ENCODE measurements around the gene EPC1. TPM values are rescaled to one million over a fixed set of nuclear protein-coding genes. Genes with fewer than 3 reads are reported as not detected.

Gene EPC1
- polyA plus RNA-seq, 1 of the 3 experiments (the other 2 are of a cell fraction): 21.8 TPM

- TF ChIP-seq IRF3 (IDR thresholded peaks at IDR 0.05; ENCODE audit: low read depth, low read length) (no peak), EZH2phosphoT487 (IDR thresholded peaks at IDR 0.05; ENCODE audit: borderline replicate concordance, low read depth) (no peak), USF2 (IDR thresholded peaks at IDR 0.05; ENCODE audit: borderline replicate concordance, low read depth, low read length) (no peak), NFIC (IDR thresholded peaks at IDR 0.05; ENCODE audit: borderline replicate concordance) (no peak), USF1 (IDR thresholded peaks at IDR 0.05; ENCODE audit: borderline replicate concordance, low read depth) (no peak), CTCF (IDR thresholded peaks at IDR 0.05) (no peak), RFX5 (IDR thresholded peaks at IDR 0.05; ENCODE audit: low read length) (no peak), TEAD4 (IDR thresholded peaks at IDR 0.05; ENCODE audit: borderline replicate concordance, insufficient read depth) (no peak), SIN3A (IDR thresholded peaks at IDR 0.05; ENCODE audit: borderline replicate concordance, low read depth, low read length) (no peak), RCOR1 (IDR thresholded peaks at IDR 0.05; ENCODE audit: low read length) (no peak)
Observed at GRCh38 chr10:32360241-32360640, 13.3 kb upstream of the EPC1 start (continued).

DNA sequence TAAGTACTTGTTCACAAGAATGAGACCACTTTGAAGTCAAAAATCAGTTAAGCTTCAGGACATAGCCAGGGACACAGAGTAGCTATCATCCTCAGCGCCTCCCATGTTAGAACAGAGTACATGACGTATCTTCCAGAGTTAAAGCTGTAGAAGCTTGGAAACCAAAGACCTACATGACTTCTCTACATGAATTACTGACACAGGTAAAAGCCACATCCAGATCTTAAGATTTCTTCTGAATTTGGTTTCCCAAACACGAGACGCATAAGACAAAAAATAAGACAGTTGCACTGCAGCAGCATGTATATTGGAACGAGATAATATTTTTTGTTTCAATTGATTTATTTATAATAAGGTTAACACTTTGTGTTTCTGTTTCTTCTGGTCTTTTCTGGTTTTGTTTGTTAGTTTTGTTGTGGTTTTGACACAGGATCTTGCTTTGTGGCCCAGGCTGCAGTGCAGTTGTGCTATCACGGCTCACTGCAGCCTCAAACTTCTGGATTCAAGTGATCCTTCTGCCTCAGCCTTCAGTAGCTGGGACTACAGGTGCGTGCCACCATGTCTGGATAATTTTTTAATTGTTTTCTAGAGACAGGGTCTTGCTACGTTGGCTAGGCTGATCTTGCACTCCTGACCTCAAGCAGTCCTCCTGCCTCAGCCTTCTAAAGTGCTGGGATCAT lies 10.2 kb upstream of the EPC1 start:
- no peaks in the 10 kb centered on the region for H3K9me2 ChIP-seq
- H3K27ac ChIP-seq (ENCODE audit: low read depth in 2 of 2, low read length in 1 of 2): no peak overlapping the region
- H3K9me3 ChIP-seq: no peaks in the 10 kb centered on the region
- no peaks in the 10 kb centered on the region for H3F3A ChIP-seq (replicated peaks; ENCODE audit: insufficient read depth)
- H3K4me2 ChIP-seq: no peak overlapping the region
- no peaks in the 10 kb centered on the region for H3K36me3 ChIP-seq (replicated peaks in 1 of 2; ENCODE audit: control insufficient read depth in 1 of 2, insufficient read depth in 2 of 2, low read length in 1 of 2)
- H3K9ac ChIP-seq: no peak overlapping the region
- H3K4me1 ChIP-seq (ENCODE audit: control insufficient read depth in 1 of 2, insufficient read depth in 2 of 2, low read depth in 1 of 2, low read length in 1 of 2): peaks cover 0 to 15% of the 10 kb centered on the region in 2 experiments; a peak in 2 of 4 replicates
- H3K27me3 ChIP-seq (ENCODE audit: insufficient read depth): no peaks in the 10 kb centered on the region
- WGBS (ENCODE audit: low lambda C conversion rate): 91% methylated on average over 8 of the region's 8 CpGs
- DNase-seq: no peak
- no peak overlapping the region for H2AFZ ChIP-seq (ENCODE audit: low read depth)
- ChIA-PET CTCF (interaction anchor here (1.3 kb wide), 1 partner anchor 146 kb away, joined by 3 read pairs; no protein-coding TSS in a partner anchor), POLR2A (no interaction called here)
- H3K79me2 ChIP-seq (ENCODE audit: insufficient read depth): peaks cover 34% of the 10 kb centered on the region
- H4K20me1 ChIP-seq (ENCODE audit: insufficient read depth): no peaks in the 10 kb centered on the region; the same call in 1 of the 2 replicates
- H3K4me3 ChIP-seq (ENCODE audit: low read depth in 2 of 2, low read length in 1 of 2): no peak overlapping the region
- TF ChIP-seq RFX5 (IDR thresholded peaks at IDR 0.05; ENCODE audit: low read length): no peak
- no peak for TF ChIP-seq POLR2AphosphoS5 (IDR thresholded peaks at IDR 0.05; ENCODE audit: low read depth, low read length)
- TF ChIP-seq USF1 (IDR thresholded peaks at IDR 0.05; ENCODE audit: borderline replicate concordance, low read depth): no peak
- TF ChIP-seq GATA2 (CRISPR knock-in tag; IDR thresholded peaks at IDR 0.05): no peak
- no peak for TF ChIP-seq CTCF (IDR thresholded peaks at IDR 0.05)
- TF ChIP-seq SMC3 (IDR thresholded peaks at IDR 0.05; ENCODE audit: low read depth, low read length): no peak
- TF ChIP-seq EP300 (IDR thresholded peaks at IDR 0.05; ENCODE audit: borderline replicate concordance in 1 of 2, low read depth in 1 of 2, low read length in 1 of 2): no peak
- no peak for TF ChIP-seq FOSL2 (IDR thresholded peaks at IDR 0.05; ENCODE audit: borderline replicate concordance, low read depth)
- no peak for TF ChIP-seq ELF1 (IDR thresholded peaks at IDR 0.05)
- TF ChIP-seq RAD21 (IDR thresholded peaks at IDR 0.05; ENCODE audit: low read length): no peak
- TF ChIP-seq SIN3A (IDR thresholded peaks at IDR 0.05; ENCODE audit: borderline replicate concordance, low read depth, low read length): no peak
- no peak for TF ChIP-seq PBX3 (IDR thresholded peaks at IDR 0.05)
- TF ChIP-seq NRF1 (IDR thresholded peaks at IDR 0.05; ENCODE audit: low read depth, low read length): no peak
- no peak for TF ChIP-seq TEAD4 (IDR thresholded peaks at IDR 0.05; ENCODE audit: borderline replicate concordance, insufficient read depth)
- TF ChIP-seq EZH2phosphoT487 (IDR thresholded peaks at IDR 0.05; ENCODE audit: borderline replicate concordance, low read depth): no peak
- TF ChIP-seq, protein P1, sequence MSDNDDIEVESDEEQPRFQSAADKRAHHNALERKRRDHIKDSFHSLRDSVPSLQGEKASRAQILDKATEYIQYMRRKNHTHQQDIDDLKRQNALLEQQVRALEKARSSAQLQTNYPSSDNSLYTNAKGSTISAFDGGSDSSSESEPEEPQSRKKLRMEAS (IDR thresholded peaks at IDR 0.05; ENCODE audit: low read depth): no peak

All from SK-N-SH (cell line).